ENCODE data around the gene BFSP1.

DNA sequence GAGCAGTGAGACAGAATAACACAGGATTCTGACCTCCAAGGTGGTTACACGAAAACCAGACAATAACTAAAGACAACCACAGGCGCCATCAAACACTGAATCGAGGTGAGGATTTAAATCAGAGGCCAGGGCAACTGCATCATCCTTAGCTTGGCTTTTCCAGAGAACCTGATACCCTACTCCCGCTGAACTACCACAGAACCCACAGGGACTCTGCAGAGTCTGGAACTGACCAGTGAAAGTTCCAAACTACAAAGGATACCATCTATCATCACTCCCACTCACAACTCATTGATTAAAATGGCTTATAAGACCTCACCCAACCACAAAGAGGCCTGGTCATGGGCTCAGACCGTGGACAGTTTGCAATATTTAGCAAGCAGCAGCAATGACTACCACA, 85.0 kb downstream of the BFSP1 start:
- TF ChIP-seq, protein P1, sequence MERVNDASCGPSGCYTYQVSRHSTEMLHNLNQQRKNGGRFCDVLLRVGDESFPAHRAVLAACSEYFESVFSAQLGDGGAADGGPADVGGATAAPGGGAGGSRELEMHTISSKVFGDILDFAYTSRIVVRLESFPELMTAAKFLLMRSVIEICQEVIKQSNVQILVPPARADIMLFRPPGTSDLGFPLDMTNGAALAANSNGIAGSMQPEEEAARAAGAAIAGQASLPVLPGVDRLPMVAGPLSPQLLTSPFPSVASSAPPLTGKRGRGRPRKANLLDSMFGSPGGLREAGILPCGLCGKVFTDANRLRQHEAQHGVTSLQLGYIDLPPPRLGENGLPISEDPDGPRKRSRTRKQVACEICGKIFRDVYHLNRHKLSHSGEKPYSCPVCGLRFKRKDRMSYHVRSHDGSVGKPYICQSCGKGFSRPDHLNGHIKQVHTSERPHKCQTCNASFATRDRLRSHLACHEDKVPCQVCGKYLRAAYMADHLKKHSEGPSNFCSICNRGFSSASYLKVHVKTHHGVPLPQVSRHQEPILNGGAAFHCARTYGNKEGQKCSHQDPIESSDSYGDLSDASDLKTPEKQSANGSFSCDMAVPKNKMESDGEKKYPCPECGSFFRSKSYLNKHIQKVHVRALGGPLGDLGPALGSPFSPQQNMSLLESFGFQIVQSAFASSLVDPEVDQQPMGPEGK (CRISPR knock-in tag; IDR thresholded peaks at IDR 0.05; ENCODE audit: borderline replicate concordance), result no peak
- no peak for TF ChIP-seq CSDC2 (CRISPR knock-in tag; IDR thresholded peaks at IDR 0.05)
- no peak for TF ChIP-seq ISL1 (CRISPR knock-in tag; IDR thresholded peaks at IDR 0.05)
- TF ChIP-seq ZC3H10 (CRISPR knock-in tag; IDR thresholded peaks at IDR 0.05), result no peak
- no peak for TF ChIP-seq OSR1 (CRISPR knock-in tag; IDR thresholded peaks at IDR 0.05)
- TF ChIP-seq, protein P2, sequence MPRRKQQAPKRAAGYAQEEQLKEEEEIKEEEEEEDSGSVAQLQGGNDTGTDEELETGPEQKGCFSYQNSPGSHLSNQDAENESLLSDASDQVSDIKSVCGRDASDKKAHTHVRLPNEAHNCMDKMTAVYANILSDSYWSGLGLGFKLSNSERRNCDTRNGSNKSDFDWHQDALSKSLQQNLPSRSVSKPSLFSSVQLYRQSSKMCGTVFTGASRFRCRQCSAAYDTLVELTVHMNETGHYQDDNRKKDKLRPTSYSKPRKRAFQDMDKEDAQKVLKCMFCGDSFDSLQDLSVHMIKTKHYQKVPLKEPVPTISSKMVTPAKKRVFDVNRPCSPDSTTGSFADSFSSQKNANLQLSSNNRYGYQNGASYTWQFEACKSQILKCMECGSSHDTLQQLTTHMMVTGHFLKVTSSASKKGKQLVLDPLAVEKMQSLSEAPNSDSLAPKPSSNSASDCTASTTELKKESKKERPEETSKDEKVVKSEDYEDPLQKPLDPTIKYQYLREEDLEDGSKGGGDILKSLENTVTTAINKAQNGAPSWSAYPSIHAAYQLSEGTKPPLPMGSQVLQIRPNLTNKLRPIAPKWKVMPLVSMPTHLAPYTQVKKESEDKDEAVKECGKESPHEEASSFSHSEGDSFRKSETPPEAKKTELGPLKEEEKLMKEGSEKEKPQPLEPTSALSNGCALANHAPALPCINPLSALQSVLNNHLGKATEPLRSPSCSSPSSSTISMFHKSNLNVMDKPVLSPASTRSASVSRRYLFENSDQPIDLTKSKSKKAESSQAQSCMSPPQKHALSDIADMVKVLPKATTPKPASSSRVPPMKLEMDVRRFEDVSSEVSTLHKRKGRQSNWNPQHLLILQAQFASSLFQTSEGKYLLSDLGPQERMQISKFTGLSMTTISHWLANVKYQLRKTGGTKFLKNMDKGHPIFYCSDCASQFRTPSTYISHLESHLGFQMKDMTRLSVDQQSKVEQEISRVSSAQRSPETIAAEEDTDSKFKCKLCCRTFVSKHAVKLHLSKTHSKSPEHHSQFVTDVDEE (CRISPR knock-in tag; IDR thresholded peaks at IDR 0.05), result no peak
- no peak for TF ChIP-seq GLIS3 (CRISPR knock-in tag; IDR thresholded peaks at IDR 0.05)
- TF ChIP-seq ZFP30 (CRISPR knock-in tag; IDR thresholded peaks at IDR 0.05), result no peak
- no peak for TF ChIP-seq ZFP3 (CRISPR knock-in tag; IDR thresholded peaks at IDR 0.05)
- no peak for TF ChIP-seq ARNTL (CRISPR knock-in tag; IDR thresholded peaks at IDR 0.05; ENCODE audit: borderline replicate concordance, low read depth)
- TF ChIP-seq BACH2 (CRISPR knock-in tag; IDR thresholded peaks at IDR 0.05; ENCODE audit: borderline replicate concordance), result no peak
- TF ChIP-seq ESRRG (CRISPR knock-in tag; IDR thresholded peaks at IDR 0.05), result no peak
- no peak for TF ChIP-seq RARB (CRISPR knock-in tag; IDR thresholded peaks at IDR 0.05)

Data from SK-N-SH treated with all-trans-retinoic acid at 6 μM for 48 hours (cell line).